ENCODE measurements around the gene TMEM117.

- TF ChIP-seq CTCF (IDR thresholded peaks at IDR 0.05; ENCODE audit: low read depth, low read length) (no peak), EZH2phosphoT487 (IDR thresholded peaks at IDR 0.05; ENCODE audit: low read depth) (no peak)
Measured at GRCh38 chr12:44369998-44370397, 534.1 kb downstream of the TMEM117 start.
